PFSK-1 (cell line): Measurements from ENCODE around the gene CCDC188.

Source experiments
- FOXP2 ChIP-seq: optimal IDR thresholded peaks from 2 replicates; pipeline ENCODE3; 2011; ENCODE audit warnings: borderline replicate concordance, control low read depth, inconsistent platforms; ENCODE audit not compliant: insufficient read depth; ENCODE audit errors: extremely low read length, extremely low read depth
- POLR2AphosphoS5 ChIP-seq: IDR thresholded peaks from 2 replicates; pipeline ENCODE4 v1.6.1; 2012; ENCODE audit warnings: low read depth, mild to moderate bottlenecking, control low read depth, low read length, moderate library complexity
- SIN3A ChIP-seq: IDR thresholded peaks from 2 replicates; pipeline ENCODE4 v1.6.1; 2012; ENCODE audit warnings: mild to moderate bottlenecking, low read length, moderate library complexity, borderline replicate concordance; ENCODE audit not compliant: insufficient read depth
- TAF1 ChIP-seq: IDR thresholded peaks from 2 replicates; pipeline ENCODE4 v1.6.1; 2012; ENCODE audit warnings: low read length, control low read depth, borderline replicate concordance; ENCODE audit not compliant: insufficient read depth
- TF ChIP-seq, protein P1 (sequence below), 2 experiments: IDR thresholded peaks; 2 replicates each; pipeline versions ENCODE4 v1.6.1 to v1.8.0; 2011 to 2012; ENCODE audit warnings: low read depth in 2 of 2, low read length in 2 of 2, control low read depth in 1 of 2, inconsistent platforms in 1 of 2, mild to moderate bottlenecking in 1 of 2, moderate library complexity in 1 of 2; ENCODE audit not compliant: insufficient read depth in 1 of 2

Gene CCDC188

DNA sequence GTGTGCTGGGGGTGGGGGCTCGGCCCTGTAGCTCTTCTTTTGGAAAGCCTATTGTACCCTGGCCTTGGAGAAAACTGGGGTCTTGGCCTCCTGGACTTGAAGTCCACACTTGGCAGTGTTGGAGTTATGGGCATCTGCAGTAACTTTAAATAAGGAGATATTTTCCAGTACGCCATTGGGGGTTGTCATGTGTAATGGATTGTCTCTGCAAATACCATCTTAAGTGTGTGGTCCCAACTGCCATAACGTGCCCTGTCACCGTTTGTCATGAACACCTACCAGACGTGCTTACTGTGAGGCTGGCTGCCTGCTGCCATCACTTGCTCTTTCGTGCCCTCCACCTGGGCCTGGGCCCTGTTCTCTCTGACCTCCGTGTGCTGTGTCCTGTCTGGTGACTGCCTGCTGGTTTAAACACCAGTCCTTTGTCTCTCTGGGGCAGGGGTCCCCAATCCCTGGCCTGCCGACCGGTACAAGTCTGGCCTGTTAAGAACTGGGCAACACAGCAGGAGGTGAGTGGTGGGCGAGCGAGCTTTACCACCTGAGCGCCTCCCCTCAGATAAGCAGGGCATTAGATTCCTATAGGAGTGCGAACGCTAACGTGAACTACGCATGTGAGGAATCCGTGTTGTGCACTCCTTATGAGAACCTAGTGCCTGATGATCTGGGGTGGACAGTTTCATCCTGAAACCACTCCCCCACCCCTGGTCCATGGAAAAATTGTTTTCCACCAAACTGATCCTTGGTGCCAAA, 22.8 kb downstream of the CCDC188 start:
- TF ChIP-seq SIN3A (no peak), TAF1 (no peak), FOXP2 (no peak)
- TF ChIP-seq, protein P1, sequence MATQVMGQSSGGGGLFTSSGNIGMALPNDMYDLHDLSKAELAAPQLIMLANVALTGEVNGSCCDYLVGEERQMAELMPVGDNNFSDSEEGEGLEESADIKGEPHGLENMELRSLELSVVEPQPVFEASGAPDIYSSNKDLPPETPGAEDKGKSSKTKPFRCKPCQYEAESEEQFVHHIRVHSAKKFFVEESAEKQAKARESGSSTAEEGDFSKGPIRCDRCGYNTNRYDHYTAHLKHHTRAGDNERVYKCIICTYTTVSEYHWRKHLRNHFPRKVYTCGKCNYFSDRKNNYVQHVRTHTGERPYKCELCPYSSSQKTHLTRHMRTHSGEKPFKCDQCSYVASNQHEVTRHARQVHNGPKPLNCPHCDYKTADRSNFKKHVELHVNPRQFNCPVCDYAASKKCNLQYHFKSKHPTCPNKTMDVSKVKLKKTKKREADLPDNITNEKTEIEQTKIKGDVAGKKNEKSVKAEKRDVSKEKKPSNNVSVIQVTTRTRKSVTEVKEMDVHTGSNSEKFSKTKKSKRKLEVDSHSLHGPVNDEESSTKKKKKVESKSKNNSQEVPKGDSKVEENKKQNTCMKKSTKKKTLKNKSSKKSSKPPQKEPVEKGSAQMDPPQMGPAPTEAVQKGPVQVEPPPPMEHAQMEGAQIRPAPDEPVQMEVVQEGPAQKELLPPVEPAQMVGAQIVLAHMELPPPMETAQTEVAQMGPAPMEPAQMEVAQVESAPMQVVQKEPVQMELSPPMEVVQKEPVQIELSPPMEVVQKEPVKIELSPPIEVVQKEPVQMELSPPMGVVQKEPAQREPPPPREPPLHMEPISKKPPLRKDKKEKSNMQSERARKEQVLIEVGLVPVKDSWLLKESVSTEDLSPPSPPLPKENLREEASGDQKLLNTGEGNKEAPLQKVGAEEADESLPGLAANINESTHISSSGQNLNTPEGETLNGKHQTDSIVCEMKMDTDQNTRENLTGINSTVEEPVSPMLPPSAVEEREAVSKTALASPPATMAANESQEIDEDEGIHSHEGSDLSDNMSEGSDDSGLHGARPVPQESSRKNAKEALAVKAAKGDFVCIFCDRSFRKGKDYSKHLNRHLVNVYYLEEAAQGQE (IDR thresholded peaks at IDR 0.05; ENCODE audit: insufficient read depth in 1 of 2, low read depth in 2 of 2, low read length in 2 of 2): no peak

DNA sequence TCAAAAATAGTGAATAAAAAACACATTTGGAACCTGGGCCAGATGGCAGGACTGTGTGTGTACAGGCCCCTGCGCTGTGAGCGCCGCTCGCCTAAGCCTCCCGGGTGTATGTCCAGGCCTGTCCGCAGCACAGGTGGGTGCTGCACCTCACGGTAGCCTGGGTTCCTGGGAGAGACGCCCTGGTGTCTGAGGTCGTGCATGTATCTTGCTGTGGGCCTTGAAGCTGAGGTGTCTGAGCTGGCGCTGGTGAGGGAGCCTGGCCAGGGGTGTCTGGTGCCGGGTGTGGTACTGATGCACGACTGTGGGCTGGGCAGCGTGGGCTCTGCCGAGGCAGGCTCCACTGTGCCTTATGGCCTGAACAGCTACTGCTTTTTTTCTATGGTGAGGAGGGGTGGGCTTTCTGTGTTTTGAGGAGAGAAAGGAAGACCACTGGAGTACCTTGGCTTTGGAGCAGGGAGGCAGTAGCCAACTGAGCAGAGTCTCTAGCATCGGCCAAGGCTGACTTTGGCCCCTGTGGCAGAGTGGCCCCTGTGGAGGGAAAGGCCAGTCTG, 23.5 kb downstream of the CCDC188 start:
- TF ChIP-seq TAF1 (no peak), SIN3A (no peak), POLR2AphosphoS5 (no peak), FOXP2 (no peak)
- TF ChIP-seq, protein P1 (IDR thresholded peaks at IDR 0.05; ENCODE audit: insufficient read depth in 1 of 2, low read depth in 2 of 2, low read length in 2 of 2): no peak

DNA sequence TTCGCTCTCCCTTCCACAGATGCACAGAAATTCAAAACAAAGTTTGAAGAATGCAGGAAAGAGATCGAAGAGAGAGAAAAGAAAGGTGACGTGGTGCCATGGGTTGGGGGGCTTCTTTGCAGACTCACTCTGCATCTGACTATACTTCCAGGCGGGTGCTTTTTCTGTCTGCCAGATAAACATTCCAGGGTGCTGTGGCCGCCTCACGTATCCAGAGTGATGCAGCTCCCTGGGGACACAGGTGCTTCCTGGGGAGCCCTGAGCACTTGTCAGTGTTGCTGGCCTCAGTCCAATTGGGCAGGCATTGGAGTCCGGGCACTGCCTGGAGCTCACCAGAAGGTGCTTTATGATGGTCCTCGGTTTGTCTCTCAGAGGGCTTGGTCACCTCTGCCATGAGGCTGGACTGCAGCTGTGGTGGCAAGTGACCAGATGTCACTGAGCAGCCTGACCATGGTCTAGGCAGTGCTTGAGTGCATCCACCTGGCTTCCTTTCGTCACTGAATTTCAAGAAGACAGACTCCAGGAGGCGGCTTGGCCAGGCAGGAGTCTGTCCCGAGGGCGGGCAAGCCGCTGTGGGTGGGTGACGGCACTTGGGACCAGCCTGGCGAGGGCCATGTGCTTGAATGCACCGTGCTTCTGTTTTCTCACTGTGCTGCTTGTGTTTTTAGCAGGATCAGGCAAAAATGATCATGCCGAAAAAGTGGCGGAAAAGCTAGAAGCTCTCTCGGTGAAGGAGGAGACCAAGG, 24.4 kb downstream of the CCDC188 start:
- no peak for TF ChIP-seq FOXP2
- TF ChIP-seq, protein P1 (IDR thresholded peaks at IDR 0.05; ENCODE audit: insufficient read depth in 1 of 2, low read depth in 2 of 2, low read length in 2 of 2): no peak
- TF ChIP-seq SIN3A: no peak

DNA sequence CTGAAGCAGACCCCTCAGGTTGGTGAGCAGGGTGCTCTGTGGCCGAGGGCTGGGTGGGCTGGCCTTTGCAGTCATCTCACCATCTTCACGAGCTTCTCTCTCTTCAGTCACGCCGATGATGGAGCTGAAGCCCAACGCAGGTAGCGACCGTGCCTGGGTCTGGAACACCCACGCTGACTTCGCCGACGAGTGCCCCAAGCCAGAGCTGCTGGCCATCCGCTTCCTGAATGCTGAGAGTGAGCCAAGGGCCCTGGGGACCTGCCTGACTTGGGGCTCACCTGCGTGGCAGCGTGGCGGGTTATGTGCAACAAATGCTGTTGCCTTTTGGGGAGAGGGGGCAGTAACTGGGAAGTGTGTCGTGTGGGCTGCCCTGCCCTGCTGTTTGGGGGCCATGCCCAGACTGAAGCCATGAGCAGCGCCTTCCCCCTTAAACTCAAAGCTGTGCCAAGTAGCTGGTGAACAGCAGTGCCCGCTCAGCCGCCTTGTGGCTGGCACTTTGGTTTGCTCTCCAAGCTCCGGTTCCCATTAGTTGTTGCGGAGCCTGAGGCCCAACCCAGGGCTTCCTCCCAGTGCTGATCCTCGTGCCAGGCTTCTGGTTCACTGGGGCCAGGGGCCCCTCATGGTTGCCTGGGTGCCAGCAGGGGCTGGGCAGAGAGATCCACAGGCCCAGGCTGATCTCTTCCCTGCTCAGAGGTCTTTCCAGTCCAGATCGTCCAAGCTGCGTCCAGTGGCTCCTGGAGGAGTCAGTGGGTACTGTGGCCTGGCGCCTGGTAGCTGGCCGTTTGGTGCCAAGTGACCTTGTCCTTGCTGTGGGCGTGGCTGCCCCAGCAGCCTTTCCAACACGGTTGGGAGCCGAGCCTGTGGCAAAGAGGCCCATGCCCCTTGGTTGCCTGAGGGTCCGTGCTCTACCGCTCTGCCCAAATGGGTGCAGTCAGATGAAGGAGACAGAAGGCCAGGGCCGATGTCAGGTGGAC, 25.4 kb downstream of the CCDC188 start:
- TF ChIP-seq SIN3A (no peak), FOXP2 (no peak), TAF1 (no peak), POLR2AphosphoS5 (no peak)
- TF ChIP-seq, protein P1 (IDR thresholded peaks at IDR 0.05; ENCODE audit: insufficient read depth in 1 of 2, low read depth in 2 of 2, low read length in 2 of 2): no peak
